HepG2 (cell line): ENCODE data around the gene EBF4. TPM values are rescaled to one million over a fixed set of nuclear protein-coding genes. Genes with fewer than 3 reads are reported as not detected.
A peak's percentile ranks its signal among the peaks of the same experiment; 100 is the strongest.

Experiments used
- DNMT3B ChIP-seq: conservative IDR thresholded peaks from 2 replicates; pipeline ENCODE4 v1.6.1; 2016; ENCODE audit warnings: missing biosample characterization, control low read depth
- E2F2 ChIP-seq: sonication (generic); formaldehyde crosslinking; IDR thresholded peaks from 2 replicates; pipeline ENCODE4 v1.4.0; 2020; ENCODE audit warnings: missing genetic modification reagents, borderline replicate concordance
- FOXM1 ChIP-seq: sonication (generic); formaldehyde crosslinking; IDR thresholded peaks from 2 replicates; pipeline ENCODE4 v1.5.0; 2020; ENCODE audit warnings: missing genetic modification reagents
- GPN1 ChIP-seq: sonication (generic); formaldehyde crosslinking; IDR thresholded peaks from 2 replicates; pipeline ENCODE4 v1.5.1; 2020; ENCODE audit warnings: missing genetic modification reagents, borderline replicate concordance
- LCORL ChIP-seq, 2 experiments: fragments of 450-650 bp in 1 of 2; sonication (generic) in 1 of 2; formaldehyde crosslinking in 1 of 2; IDR thresholded peaks; 2 replicates each; pipeline versions ENCODE4 v1.5.0 to v1.6.1; 2017 to 2020; ENCODE audit warnings: antibody characterized with exemption in 1 of 2, missing genetic modification reagents in 1 of 2
- REXO4 ChIP-seq: sonication (generic); formaldehyde crosslinking; IDR thresholded peaks from 2 replicates; pipeline ENCODE4 v1.8.0; 2022; ENCODE audit warnings: missing genetic modification reagents, mild to moderate bottlenecking, borderline replicate concordance
- SIN3A ChIP-seq: IDR thresholded peaks from 2 replicates; pipeline ENCODE4 v1.6.1; 2011; ENCODE audit warnings: low read depth, mild to moderate bottlenecking, control low read depth, low read length, borderline replicate concordance
- SP140L ChIP-seq: sonication (generic); formaldehyde crosslinking; IDR thresholded peaks from 2 replicates; pipeline ENCODE4 v1.4.0; 2020; ENCODE audit warnings: missing genetic modification reagents, borderline replicate concordance
- TRAFD1 ChIP-seq: sonication (generic); formaldehyde crosslinking; IDR thresholded peaks from 2 replicates; pipeline ENCODE4 v1.5.1; 2020; ENCODE audit warnings: missing genetic modification reagents, mild to moderate bottlenecking, borderline replicate concordance
- ZBTB1 ChIP-seq: sonication (generic); formaldehyde crosslinking; IDR thresholded peaks from 2 replicates; pipeline ENCODE4 v1.4.0; 2020; ENCODE audit warnings: missing genetic modification reagents, borderline replicate concordance
- ZFP91 ChIP-seq: sonication (generic); formaldehyde crosslinking; IDR thresholded peaks from 2 replicates; pipeline ENCODE4 v1.9.0; 2022; ENCODE audit warnings: missing genetic modification reagents, mild to moderate bottlenecking, borderline replicate concordance
- ZHX2 ChIP-seq, 2 experiments: sonication (generic) in 1 of 2; formaldehyde crosslinking in 1 of 2; IDR thresholded peaks; 2 replicates each; pipeline versions ENCODE4 v1.6.1 to v1.9.0; 2014 to 2022; ENCODE audit warnings: antibody characterized with exemption in 1 of 2, borderline replicate concordance in 1 of 2, inconsistent platforms in 1 of 2, low read depth in 1 of 2, missing genetic modification reagents in 1 of 2
- ZNF260 ChIP-seq: sonication (generic); formaldehyde crosslinking; IDR thresholded peaks from 2 replicates; pipeline ENCODE4 v1.4.0; 2020; ENCODE audit warnings: missing genetic modification reagents, low read depth, mild to moderate bottlenecking, borderline replicate concordance
- ZNF275 ChIP-seq: sonication (generic); formaldehyde crosslinking; IDR thresholded peaks from 2 replicates; pipeline ENCODE4 v1.8.0; 2022; ENCODE audit warnings: missing genetic modification reagents, mild to moderate bottlenecking, inconsistent platforms, borderline replicate concordance
- ZNF329 ChIP-seq: sonication (generic); formaldehyde crosslinking; IDR thresholded peaks from 2 replicates; pipeline ENCODE4 v1.9.0; 2021; ENCODE audit warnings: low read depth, mild to moderate bottlenecking, missing genetic modification reagents
- ZNF615 ChIP-seq: sonication (generic); formaldehyde crosslinking; IDR thresholded peaks from 2 replicates; pipeline ENCODE4 v1.5.0; 2020; ENCODE audit warnings: mild to moderate bottlenecking, missing genetic modification reagents, borderline replicate concordance
- ZNF772 ChIP-seq: sonication (generic); formaldehyde crosslinking; IDR thresholded peaks from 2 replicates; pipeline ENCODE4 v1.5.0; 2020; ENCODE audit warnings: mild to moderate bottlenecking, missing genetic modification reagents
- polyA plus RNA-seq, 8 experiments: library from polyadenylated mRNA; depleted of rRNA in 3 of 8; stranded (reverse) in 7 of 8; unstranded in 1 of 8; fragments of >200 nt; fragmentation: Illumina TruSeq in 4 of 8; extraction: Trizol in 4 of 8; gene quantifications; 2 replicates each; pipeline versions ENCODE4 v1.2.1 to v1.2.3, GENCODE V29; 2011 to 2016; ENCODE audit warnings: low read depth in 4 of 8, missing spikeins in 1 of 8, mixed read lengths in 1 of 8; ENCODE audit not compliant: insufficient read depth in 1 of 8
- total RNA-seq, 5 experiments: library from RNA; depleted of rRNA; stranded (reverse); fragments of >200 nt; fragmentation: Illumina TruSeq; extraction: Trizol; gene quantifications; 2 replicates each; pipeline ENCODE4 v1.2.3, GENCODE V29; 2016; ENCODE audit warnings: low read depth in 1 of 5

EBF4 gene
- total and polyA plus RNA-seq, 2 of the 13 experiments (the other 11 are each of a cell fraction or from before 2014, with no cell fraction given), result 0.84 to 2.2 TPM

GRCh38 chr20:2654384-2654822 lies 38.2 kb upstream of the EBF4 start (continued):
- TF ChIP-seq ZFP91 (CRISPR knock-in tag) (peak; percentile 35; the same call in 1 of the 2 replicates), ZNF615 (CRISPR knock-in tag) (no peak), ZNF329 (no peak), DNMT3B (CRISPR knock-in tag) (no peak), ZBTB1 (CRISPR knock-in tag) (no peak), LCORL (IDR thresholded peaks at IDR 0.05) (no peak), LCORL (CRISPR knock-in tag; IDR thresholded peaks at IDR 0.05) (no peak), ZNF275 (CRISPR knock-in tag) (no peak), E2F2 (CRISPR knock-in tag) (no peak), REXO4 (no peak), SIN3A (no peak), ZNF772 (CRISPR knock-in tag) (no peak), TRAFD1 (CRISPR knock-in tag) (no peak), GPN1 (CRISPR knock-in tag) (no peak), SP140L (CRISPR knock-in tag) (no peak), ZNF260 (CRISPR knock-in tag) (no peak), FOXM1 (CRISPR knock-in tag) (no peak), ZHX2 (IDR thresholded peaks at IDR 0.05; ENCODE audit: low read depth) (no peak), ZHX2 (CRISPR knock-in tag; IDR thresholded peaks at IDR 0.05; ENCODE audit: borderline replicate concordance) (no peak)
